Smooth muscle cell (in vitro differentiated cells): ENCODE data around the gene ASTE1. TPM values are rescaled to one million over a fixed set of nuclear protein-coding genes. Genes with fewer than 3 reads are reported as not detected.

Source experiments
- DNase-seq: peaks from one replicate; lab custom pipeline; 2025; ENCODE audit not compliant: unreplicated experiment; lab: John Stamatoyannopoulos, UW
- H2AFZ ChIP-seq: fragments of 200-600 bp; sonication (generic); 2 replicates; pipeline ENCODE4 v1.6.0; 2016; ENCODE audit warnings: antibody characterized with exemption, low read depth, mild to moderate bottlenecking
- H3F3A ChIP-seq: fragments of 200-600 bp; sonication (generic); 2 replicates; pipeline ENCODE4 v1.6.0; 2017; ENCODE audit warnings: antibody characterized with exemption, low read depth
- H3K27ac ChIP-seq: fragments of 200-600 bp; sonication (generic); 2 replicates; pipeline ENCODE4 v1.5.1; 2016; ENCODE audit warnings: low read depth, mild to moderate bottlenecking
- H3K27me3 ChIP-seq: fragments of 200-600 bp; sonication (generic); 2 replicates; pipeline ENCODE4 v1.6.1; 2016; ENCODE audit warnings: low read depth, mild to moderate bottlenecking
- H3K36me3 ChIP-seq: fragments of 200-600 bp; sonication (generic); 2 replicates; pipeline ENCODE4 v1.5.1; 2016; ENCODE audit warnings: low read depth
- H3K4me1 ChIP-seq: fragments of 200-600 bp; sonication (generic); 2 replicates; pipeline ENCODE4 v1.5.1; 2016; ENCODE audit warnings: low read depth
- H3K4me2 ChIP-seq: fragments of 200-600 bp; sonication (generic); 2 replicates; pipeline ENCODE4 v1.6.0; 2016; ENCODE audit warnings: mild to moderate bottlenecking
- H3K4me3 ChIP-seq: fragments of 200-600 bp; sonication (generic); 2 replicates; pipeline ENCODE4 v1.5.1; 2016; ENCODE audit warnings: mild to moderate bottlenecking
- H3K79me2 ChIP-seq: fragments of 200-600 bp; sonication (generic); 2 replicates; pipeline ENCODE4 v1.6.0; 2016; ENCODE audit warnings: low read depth, mild to moderate bottlenecking
- H3K9ac ChIP-seq: fragments of 200-600 bp; sonication (generic); 2 replicates; pipeline ENCODE4 v1.6.0; 2016; ENCODE audit warnings: low read depth
- H3K9me3 ChIP-seq: fragments of 200-600 bp; sonication (generic); replicated peaks from 2 replicates; pipeline ENCODE4 v1.5.1; 2016; ENCODE audit warnings: low read depth
- H4K20me1 ChIP-seq: fragments of 200-600 bp; sonication (generic); 2 replicates; pipeline ENCODE4 v1.6.0; 2016; ENCODE audit warnings: low read depth
- WGBS: methylation state at CpG from one replicate; pipeline ENCODE4 v1.1.7; 2016; ENCODE audit warnings: low lambda C conversion rate; 5-methylcytosine and 5-hydroxymethylcytosine counted together
- polyA plus RNA-seq: library from polyadenylated mRNA; unstranded; fragments of >200 nt; fragmentation: Nextera tagmentation; extraction: Ambion mirVana; gene quantifications from 2 replicates; pipeline ENCODE4 v1.2.1, GENCODE V29; 2016
- total RNA-seq: library from RNA; depleted of rRNA; stranded (reverse); fragments of >200 nt; gene quantifications from 2 replicates; pipeline ENCODE4 v1.2.3, GENCODE V29; 2014
- TF ChIP-seq, protein P1 (sequence below): fragments of 200-600 bp; sonication (generic); IDR thresholded peaks from 2 replicates; pipeline ENCODE4 v1.5.1; 2017; ENCODE audit warnings: borderline replicate concordance, mild to moderate bottlenecking, antibody characterized with exemption; ENCODE audit not compliant: insufficient read depth, poor library complexity, severe bottlenecking

The ASTE1 gene
- total and polyA plus RNA-seq, 2 experiments from 2014 or later: 3.5 to 4.0 TPM

DNA sequence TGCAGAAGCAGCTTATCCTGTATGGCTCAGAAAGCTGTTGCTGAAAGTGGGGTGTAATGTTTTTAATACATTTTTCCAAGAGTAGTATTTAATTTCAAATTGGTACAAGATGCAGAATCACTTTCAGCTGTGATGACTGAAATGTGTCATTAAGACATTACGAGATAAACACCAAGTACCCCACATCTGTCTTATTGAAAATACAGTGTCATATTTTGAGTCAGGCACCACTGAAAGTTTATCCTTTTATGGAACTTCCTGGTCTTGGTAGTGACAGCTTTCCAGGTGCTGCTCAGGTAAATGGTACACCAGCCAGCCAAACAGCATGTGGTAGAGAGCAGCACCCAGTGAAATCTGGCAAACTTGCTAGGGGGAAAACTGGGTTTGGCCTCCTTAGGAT is 16.9 kb downstream of the ASTE1 start:
- H3K9me3 ChIP-seq: no peaks in the 10 kb centered on the region
- no peak for DNase-seq
- no peak overlapping the region for H3K4me3 ChIP-seq
- WGBS: 100% methylated on average over 1 of the region's 1 CpG
- H3K27ac ChIP-seq: no peak overlapping the region
- H2AFZ ChIP-seq: no peak overlapping the region
- no peaks in the 10 kb centered on the region for H3K79me2 ChIP-seq
- H3K4me2 ChIP-seq: no peak overlapping the region
- no peak overlapping the region for H3K9ac ChIP-seq
- H3K4me1 ChIP-seq: no peaks in the 10 kb centered on the region
- no peaks in the 10 kb centered on the region for H3K36me3 ChIP-seq
- H3F3A ChIP-seq: no peaks in the 10 kb centered on the region
- no peaks in the 10 kb centered on the region for H3K27me3 ChIP-seq
- H4K20me1 ChIP-seq: no peaks in the 10 kb centered on the region
- TF ChIP-seq, protein P1, sequence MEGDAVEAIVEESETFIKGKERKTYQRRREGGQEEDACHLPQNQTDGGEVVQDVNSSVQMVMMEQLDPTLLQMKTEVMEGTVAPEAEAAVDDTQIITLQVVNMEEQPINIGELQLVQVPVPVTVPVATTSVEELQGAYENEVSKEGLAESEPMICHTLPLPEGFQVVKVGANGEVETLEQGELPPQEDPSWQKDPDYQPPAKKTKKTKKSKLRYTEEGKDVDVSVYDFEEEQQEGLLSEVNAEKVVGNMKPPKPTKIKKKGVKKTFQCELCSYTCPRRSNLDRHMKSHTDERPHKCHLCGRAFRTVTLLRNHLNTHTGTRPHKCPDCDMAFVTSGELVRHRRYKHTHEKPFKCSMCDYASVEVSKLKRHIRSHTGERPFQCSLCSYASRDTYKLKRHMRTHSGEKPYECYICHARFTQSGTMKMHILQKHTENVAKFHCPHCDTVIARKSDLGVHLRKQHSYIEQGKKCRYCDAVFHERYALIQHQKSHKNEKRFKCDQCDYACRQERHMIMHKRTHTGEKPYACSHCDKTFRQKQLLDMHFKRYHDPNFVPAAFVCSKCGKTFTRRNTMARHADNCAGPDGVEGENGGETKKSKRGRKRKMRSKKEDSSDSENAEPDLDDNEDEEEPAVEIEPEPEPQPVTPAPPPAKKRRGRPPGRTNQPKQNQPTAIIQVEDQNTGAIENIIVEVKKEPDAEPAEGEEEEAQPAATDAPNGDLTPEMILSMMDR: no peak

DNA sequence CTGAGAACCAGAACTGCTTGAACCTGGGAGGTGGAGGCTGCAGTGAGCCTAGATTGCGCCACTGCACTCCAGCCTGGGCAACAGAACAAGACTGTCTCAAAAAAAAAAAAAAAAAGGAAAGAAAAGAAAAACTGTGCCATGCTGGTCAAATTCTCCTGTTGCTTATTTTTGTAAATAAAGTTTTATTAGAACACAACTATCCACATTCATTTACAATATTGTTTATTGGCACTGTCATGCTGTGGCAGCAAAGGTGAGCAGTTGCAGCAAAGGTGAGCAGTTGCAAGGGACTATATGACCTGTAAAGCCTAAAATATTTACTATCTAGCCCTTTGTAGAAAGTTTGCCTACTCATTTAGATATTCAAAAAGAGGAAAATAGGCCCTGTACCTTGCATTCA is 18.3 kb downstream of the ASTE1 start:
- Histone ChIP-seq H3K9ac (no peak overlapping the region), H2AFZ (no peak overlapping the region), H3K4me3 (no peak overlapping the region), H3K27me3 (no peaks in the 10 kb centered on the region), H3K9me3 (no peaks in the 10 kb centered on the region), H3K4me1 (no peaks in the 10 kb centered on the region), H3K79me2 (no peaks in the 10 kb centered on the region), H3K36me3 (no peaks in the 10 kb centered on the region), H3K27ac (no peak overlapping the region), H3F3A (no peaks in the 10 kb centered on the region), H3K4me2 (no peak overlapping the region), H4K20me1 (no peaks in the 10 kb centered on the region)
- TF ChIP-seq, protein P1: no peak
- DNase-seq: no peak
- 100% methylated on average over 1 of the region's 1 CpG for WGBS

DNA sequence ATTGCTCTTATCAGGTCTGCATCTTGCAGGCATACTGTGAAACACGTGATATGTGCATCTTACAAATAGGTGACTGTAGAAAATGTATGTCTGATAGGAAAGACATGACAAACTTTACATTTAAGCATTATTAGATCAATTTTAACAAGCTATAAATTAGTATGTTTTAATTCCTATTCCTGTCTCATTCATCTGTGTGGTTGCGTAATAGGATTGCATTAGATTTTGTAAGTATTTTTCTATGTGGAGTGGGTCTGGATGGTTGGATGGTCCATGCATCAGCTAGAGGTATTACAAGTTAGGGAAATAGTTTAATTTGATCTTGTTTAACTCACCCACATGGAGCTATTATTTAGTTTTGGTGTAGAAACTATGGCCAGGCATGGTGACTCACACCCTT is 18.8 kb downstream of the ASTE1 start:
- H3K27me3 ChIP-seq: no peaks in the 10 kb centered on the region
- H3K9ac ChIP-seq: no peak overlapping the region
- no peak overlapping the region for H3K4me3 ChIP-seq
- H4K20me1 ChIP-seq: no peaks in the 10 kb centered on the region
- H3K4me1 ChIP-seq: no peaks in the 10 kb centered on the region
- no peak overlapping the region for H3K27ac ChIP-seq
- no peaks in the 10 kb centered on the region for H3F3A ChIP-seq
- TF ChIP-seq, protein P1: no peak
- H3K4me2 ChIP-seq: no peak overlapping the region
- no peaks in the 10 kb centered on the region for H3K9me3 ChIP-seq
- H3K79me2 ChIP-seq: no peaks in the 10 kb centered on the region
- no peaks in the 10 kb centered on the region for H3K36me3 ChIP-seq
- no peak overlapping the region for H2AFZ ChIP-seq
- DNase-seq: no peak
- 96% methylated on average over 2 of the region's 2 CpGs for WGBS

DNA sequence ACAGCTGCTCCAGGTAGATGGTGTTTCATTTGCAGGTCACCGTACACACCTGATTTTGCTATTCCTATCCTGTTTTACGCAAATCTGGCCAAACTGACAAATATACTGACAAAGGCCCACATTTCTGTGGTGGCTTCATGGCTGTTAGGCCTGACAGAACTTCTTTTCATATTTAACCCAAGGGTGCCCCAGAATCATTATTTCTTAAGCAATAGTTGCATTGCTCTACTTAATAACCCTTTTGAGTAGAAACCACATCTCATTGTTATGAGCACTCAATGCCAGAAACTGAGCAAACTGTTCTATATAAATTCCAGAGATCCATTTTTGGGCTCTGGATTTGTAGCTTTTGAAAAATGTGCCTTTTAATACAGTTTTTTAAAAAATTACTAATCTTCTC is 19.4 kb downstream of the ASTE1 start:
- TF ChIP-seq, protein P1: no peak
- Histone ChIP-seq H3F3A (no peaks in the 10 kb centered on the region), H3K4me3 (no peak overlapping the region), H2AFZ (no peak overlapping the region), H4K20me1 (no peaks in the 10 kb centered on the region), H3K27ac (no peak overlapping the region), H3K36me3 (no peaks in the 10 kb centered on the region), H3K4me2 (no peak overlapping the region), H3K27me3 (no peaks in the 10 kb centered on the region), H3K4me1 (no peaks in the 10 kb centered on the region), H3K9me3 (no peaks in the 10 kb centered on the region), H3K79me2 (no peaks in the 10 kb centered on the region), H3K9ac (no peak overlapping the region)
- 95% methylated on average over 2 of the region's 2 CpGs for WGBS
- no peak for DNase-seq
